Activated naive CD4-positive, alpha-beta T cell treated with anti-CD3 and anti-CD28 coated beads, Interleukin-2, amount 50 U/mL, for 16 hours (primary cell): Measurements from ENCODE around the gene L2HGDH.
"Not testable (repeated sequence)": the region's sequence is repeated elsewhere in the genome, so short reads cannot be mapped to it uniquely, and the experiment has no call there.

Experiments
- DNase-seq: peaks from one replicate; pipeline ENCODE4 v3.0.0-alpha.2; 2020

The L2HGDH gene

GRCh38 chr14:50311972-50312733, at the start of gene L2HGDH, which contains the start of gene DMAC2L:
L2HGDH (minus strand) TSS chr14:50312229; CDS start chr14:50312150, 79 bp downstream.
DMAC2L (plus strand) TSS chr14:50312324; CDS start chr14:50321488, 9,164 bp downstream.
- peak; percentile 91 for DNase-seq

GRCh38 chr14:50360851-50361250, 48.8 kb upstream of the L2HGDH start:
- no peak for DNase-seq

- DNase-seq: no peak
Measured at GRCh38 chr14:50360093-50360492, 48.1 kb upstream of the L2HGDH start.

GRCh38 chr14:50359631-50360030, 47.6 kb upstream of the L2HGDH start:
- no peak for DNase-seq

- DNase-seq: no peak
Measured at GRCh38 chr14:50357753-50358395, 45.8 kb upstream of the L2HGDH start.

GRCh38 chr14:50357124-50357523, 45.1 kb upstream of the L2HGDH start:
- DNase-seq: no peak

- DNase-seq: not testable (repeated sequence)
Measured at GRCh38 chr14:50356283-50356682, 44.3 kb upstream of the L2HGDH start.

- no peak for DNase-seq
Measured at GRCh38 chr14:50355692-50356091, 43.7 kb upstream of the L2HGDH start.

GRCh38 chr14:50354527-50354926, 42.5 kb upstream of the L2HGDH start:
- no peak for DNase-seq

- no peak for DNase-seq
Measured at GRCh38 chr14:50353126-50353525, 41.1 kb upstream of the L2HGDH start.

- no peak for DNase-seq
Measured at GRCh38 chr14:50352584-50352983, 40.6 kb upstream of the L2HGDH start.

GRCh38 chr14:50350975-50351374, 38.9 kb upstream of the L2HGDH start:
- no peak for DNase-seq

- DNase-seq: no peak
Measured at GRCh38 chr14:50348933-50349332, 36.9 kb upstream of the L2HGDH start.

- DNase-seq: no peak
Measured at GRCh38 chr14:50347521-50347920, 35.5 kb upstream of the L2HGDH start.

- DNase-seq: no peak
Measured at GRCh38 chr14:50345846-50346422, 33.9 kb upstream of the L2HGDH start.

- DNase-seq: no peak
Measured at GRCh38 chr14:50344876-50345563, 33.0 kb upstream of the L2HGDH start.

- peak; percentile 75 for DNase-seq
Measured at GRCh38 chr14:50344116-50344775, 32.2 kb upstream of the L2HGDH start.

- DNase-seq: no peak
Measured at GRCh38 chr14:50343434-50343833, 31.4 kb upstream of the L2HGDH start.

- peak; percentile 47 for DNase-seq
Measured at GRCh38 chr14:50342221-50343078, 30.4 kb upstream of the L2HGDH start.

GRCh38 chr14:50340963-50341362, 28.9 kb upstream of the L2HGDH start:
- DNase-seq: no peak

GRCh38 chr14:50340045-50340444, 28.0 kb upstream of the L2HGDH start:
- DNase-seq: no peak
